ENCODE data around the gene S100A4.
A peak's percentile ranks its signal among the peaks of the same experiment; 100 is the strongest.

Gene S100A4

GRCh38 chr1:153542956-153543711 lies 2.5 kb downstream of the S100A4 start:
- POLR2A ChIA-PET = interaction anchor here (1.7 to 2.6 kb wide), 3 partner anchors 10 to 25 kb away, joined by 5 to 9 read pairs (median 8); partner anchors contain the start of gene S100A2
- no peak for DNase-seq (ENCODE audit: extremely low spot score)
- CTCF ChIA-PET = interaction anchor here (0.6 to 2.7 kb wide), 2 partner anchors 9 to 110 kb away, joined by 3 to 14 read pairs; no protein-coding TSS in a partner anchor
- TF ChIP-seq SP1 (IDR thresholded peaks at IDR 0.05) (no peak), TARDBP (IDR thresholded peaks at IDR 0.05) (no peak), LEF1 (IDR thresholded peaks at IDR 0.05; ENCODE audit: borderline replicate concordance) (no peak), ZNF384 (IDR thresholded peaks at IDR 0.05) (no peak), PKNOX1 (IDR thresholded peaks at IDR 0.05) (no peak), FOXA1 (IDR thresholded peaks at IDR 0.05) (no peak)

GRCh38 chr1:153541641-153542590 lies 3.7 kb downstream of the S100A4 start:
- TF ChIP-seq ELF4 (IDR thresholded peaks at IDR 0.05) (no peak), SUZ12 (IDR thresholded peaks at IDR 0.05) (no peak), L3MBTL2 (conservative IDR thresholded peaks at IDR 0.05) (no peak), FOXA1 (IDR thresholded peaks at IDR 0.05) (no peak), BHLHE40 (IDR thresholded peaks at IDR 0.05; ENCODE audit: borderline replicate concordance) (no peak), SP1 (IDR thresholded peaks at IDR 0.05) (no peak), ZNF384 (IDR thresholded peaks at IDR 0.05) (no peak), CTBP1 (IDR thresholded peaks at IDR 0.05; ENCODE audit: borderline replicate concordance) (no peak), LEF1 (IDR thresholded peaks at IDR 0.05; ENCODE audit: borderline replicate concordance) (no peak), PKNOX1 (IDR thresholded peaks at IDR 0.05) (no peak), FOXK2 (IDR thresholded peaks at IDR 0.05) (no peak), NFRKB (IDR thresholded peaks at IDR 0.05) (no peak), HDGF (IDR thresholded peaks at IDR 0.05; ENCODE audit: borderline replicate concordance) (no peak), ARNT (IDR thresholded peaks at IDR 0.05) (no peak), FOXM1 (IDR thresholded peaks at IDR 0.05; ENCODE audit: borderline replicate concordance) (no peak), TARDBP (IDR thresholded peaks at IDR 0.05) (no peak)
- no peak for DNase-seq (ENCODE audit: extremely low spot score)
- CTCF ChIA-PET = no interaction called here
- POLR2A ChIA-PET = interaction anchor here (2.2 kb wide), 1 partner anchor 92 kb away, joined by 11 read pairs; the partner anchor contains the start of gene CHTOP

GRCh38 chr1:153540394-153541361 lies 4.9 kb downstream of the S100A4 start, which contains the start of gene S100A5:
S100A5 (minus strand) TSS chr1:153540934; CDS start chr1:153540191, 743 bp downstream.
- CTCF ChIA-PET = interaction anchor here (0.5 to 1.0 kb wide), 2 partner anchors 14 to 26 kb away, joined by 3 read pairs; no protein-coding TSS in a partner anchor
- TF ChIP-seq CTBP1 (IDR thresholded peaks at IDR 0.05; ENCODE audit: borderline replicate concordance) (no peak), L3MBTL2 (conservative IDR thresholded peaks at IDR 0.05) (no peak), FOXA1 (IDR thresholded peaks at IDR 0.05) (no peak)
- no peak for DNase-seq (ENCODE audit: extremely low spot score)
- POLR2A ChIA-PET = interaction anchor here (0.8 to 2.2 kb wide), 3 partner anchors 26 to 94 kb away, joined by 3 to 11 read pairs (median 4); partner anchors contain the start of genes CHTOP and S100A13

GRCh38 chr1:153539395-153540093 lies 6.1 kb downstream of the S100A4 start:
- ChIA-PET POLR2A (interaction anchor here (2.2 kb wide), 1 partner anchor 95 kb away, joined by 11 read pairs; the partner anchor contains the start of gene CHTOP), CTCF (interaction anchor here (1.0 kb wide), 1 partner anchor 15 kb away, joined by 3 read pairs; no protein-coding TSS in a partner anchor)

DNA sequence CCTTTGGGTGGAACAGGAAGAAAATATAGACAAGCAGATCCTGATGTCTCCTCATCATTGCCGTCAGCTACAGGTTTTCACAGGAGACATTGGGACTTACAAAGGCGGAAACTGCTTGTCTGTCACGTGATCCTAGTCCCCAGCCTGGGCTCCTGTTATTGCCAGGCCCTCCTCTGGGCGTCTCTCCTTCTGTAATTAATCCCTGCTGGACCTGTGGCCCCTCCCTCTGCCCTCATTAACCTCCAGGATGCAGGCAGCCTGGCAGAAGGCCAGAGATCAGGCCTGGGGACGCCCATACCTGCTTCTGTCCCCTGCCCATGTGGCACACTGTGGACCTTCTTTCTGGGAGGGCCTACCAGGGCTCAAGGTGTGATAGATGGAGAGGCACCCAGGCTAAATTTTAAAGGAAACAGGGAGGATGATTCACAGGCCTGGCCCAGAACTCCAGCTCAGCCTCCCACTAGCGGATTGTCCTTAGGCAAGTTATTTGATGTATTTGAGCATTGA lies 7.2 kb downstream of the S100A4 start:
- ChIA-PET CTCF (interaction anchor here (0.6 kb wide), 2 partner anchors 27 to 82 kb away, joined by 4 to 5 read pairs; no protein-coding TSS in a partner anchor), POLR2A (interaction anchor here (1.8 kb wide), 1 partner anchor 28 kb away, joined by 9 read pairs; the partner anchor contains the start of gene S100A2)
- TF ChIP-seq LEF1 (IDR thresholded peaks at IDR 0.05; ENCODE audit: borderline replicate concordance) = no peak
- TF ChIP-seq PKNOX1 (IDR thresholded peaks at IDR 0.05) = no peak
- TF ChIP-seq ZNF384 (IDR thresholded peaks at IDR 0.05) = no peak
- TF ChIP-seq FOXM1 (IDR thresholded peaks at IDR 0.05; ENCODE audit: borderline replicate concordance) = no peak
- TF ChIP-seq HDGF (IDR thresholded peaks at IDR 0.05; ENCODE audit: borderline replicate concordance) = no peak
- TF ChIP-seq BHLHE40 (IDR thresholded peaks at IDR 0.05; ENCODE audit: borderline replicate concordance) = no peak
- peak; percentile 54 for DNase-seq (ENCODE audit: extremely low spot score)

More at GRCh38 chr1:153539395-153540093, 6.1 kb downstream of the S100A4 start:
- no peak for DNase-seq (ENCODE audit: extremely low spot score)
- TF ChIP-seq NFRKB (IDR thresholded peaks at IDR 0.05) (no peak), TARDBP (IDR thresholded peaks at IDR 0.05) (no peak), CTBP1 (IDR thresholded peaks at IDR 0.05; ENCODE audit: borderline replicate concordance) (no peak), FOXM1 (IDR thresholded peaks at IDR 0.05; ENCODE audit: borderline replicate concordance) (no peak), FOXK2 (IDR thresholded peaks at IDR 0.05) (no peak), L3MBTL2 (conservative IDR thresholded peaks at IDR 0.05) (no peak), ARNT (IDR thresholded peaks at IDR 0.05) (no peak)

Data from HEK293T (cell line).